ENCODE measurements around the gene SERBP1.

DNA sequence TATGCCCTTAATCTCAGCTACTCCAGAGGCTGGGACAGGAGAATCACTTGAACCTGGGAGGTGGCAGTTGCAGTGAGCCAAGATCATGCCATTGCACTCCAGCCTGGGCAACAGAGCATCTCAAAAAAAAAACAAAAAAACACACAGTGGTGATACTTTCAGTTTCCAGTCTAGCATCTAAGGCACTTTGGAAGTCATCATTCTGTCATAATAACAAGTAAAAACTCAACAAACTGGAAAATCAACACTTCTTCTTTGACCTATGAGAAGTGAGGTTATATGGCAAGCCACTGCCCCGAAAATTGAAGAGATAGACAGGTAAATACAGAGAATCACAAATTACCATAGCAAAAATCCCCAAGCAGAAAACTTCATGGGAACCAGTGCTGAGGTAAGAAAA, 70.6 kb downstream of the SERBP1 start:
- TF ChIP-seq CTCF (IDR thresholded peaks at IDR 0.05) = no peak
- no peak for TF ChIP-seq POLR2A (IDR thresholded peaks at IDR 0.05)
